Left lung (tissue), 10 donors: ENCODE measurements around the gene MED12L. TPM values are rescaled to one million over a fixed set of nuclear protein-coding genes. Genes with fewer than 3 reads are reported as not detected.

ENCODE experiments used
- ATAC-seq: fragments of 200-7000 bp; cut with Tn5 transposase; one replicate; pipeline ENCODE4 v1.9.1; 2020; ENCODE audit warnings: moderate library complexity
- DNase-seq, 4 donors: peaks; one replicate each; pipeline ENCODE4 v3.0.0-alpha.2; 2013 to 2020
- H3K27ac ChIP-seq, 2 donors: fragments of 200-600 bp; sonication (generic) in 1 of 2; one replicate each; pipeline versions ENCODE4 v1.5.0 to v1.8.0; 2020 to 2021
- H3K27me3 ChIP-seq, 2 donors: fragments of 200-600 bp; sonication (generic) in 1 of 2; one replicate each; pipeline versions ENCODE4 v1.5.0 to v1.8.0; 2020 to 2021
- H3K36me3 ChIP-seq, 2 donors: fragments of 200-600 bp; sonication (generic) in 1 of 2; one replicate each; pipeline versions ENCODE4 v1.5.0 to v1.8.0; 2020 to 2021
- H3K4me1 ChIP-seq, 2 donors: fragments of 200-600 bp; one replicate each; pipeline ENCODE4 v1.8.0; 2021
- H3K4me3 ChIP-seq, 2 donors: fragments of 200-600 bp; sonication (generic) in 1 of 2; one replicate each; pipeline versions ENCODE4 v1.5.0 to v1.8.0; 2020 to 2021; ENCODE audit warnings: mild to moderate bottlenecking in 1 of 2
- H3K9me3 ChIP-seq, 2 donors: fragments of 200-600 bp; sonication (generic) in 1 of 2; one replicate each; pipeline versions ENCODE4 v1.5.0 to v1.8.0; 2020 to 2021
- CTCF ChIP-seq, 2 donors: fragments of 200-600 bp; sonication (generic) in 1 of 2; IDR thresholded peaks; one replicate each; pipeline versions ENCODE4 v1.5.0 to v1.8.0; 2021; ENCODE audit warnings: antibody characterized with exemption in 2 of 2
- intact Hi-C, 2 donors: fragments of 100-400 bp; cut with DNase I; formaldehyde crosslinking; loops; one replicate each; pipeline versions ENCODE4 v1.11.2 to v1.14.2; 2022
- polyA plus RNA-seq, 6 donors: library from polyadenylated mRNA; unstranded; fragments of 120-200 nt; gene quantifications; one replicate each; pipeline ENCODE4 v1.2.1, GENCODE V29; 2013; ENCODE audit not compliant: insufficient read length in 6 of 6
- total RNA-seq, 2 donors: library from RNA; stranded (reverse); fragmentation: NEBNext Ultra II Directional; extraction: Animal tissue kit (Norgen Biotek cat#: 25700); gene quantifications; one replicate each; pipeline ENCODE4 v1.2.1, GENCODE V29; 2021
- donor health status: DM: no; HTN: yes; CAD: no.
- donor health status: DM: no; HTN: no; CAD: no.

MED12L gene
- total and polyA plus RNA-seq, 8 donors, result 0.66 to 1.0 (median 0.77) TPM

DNA sequence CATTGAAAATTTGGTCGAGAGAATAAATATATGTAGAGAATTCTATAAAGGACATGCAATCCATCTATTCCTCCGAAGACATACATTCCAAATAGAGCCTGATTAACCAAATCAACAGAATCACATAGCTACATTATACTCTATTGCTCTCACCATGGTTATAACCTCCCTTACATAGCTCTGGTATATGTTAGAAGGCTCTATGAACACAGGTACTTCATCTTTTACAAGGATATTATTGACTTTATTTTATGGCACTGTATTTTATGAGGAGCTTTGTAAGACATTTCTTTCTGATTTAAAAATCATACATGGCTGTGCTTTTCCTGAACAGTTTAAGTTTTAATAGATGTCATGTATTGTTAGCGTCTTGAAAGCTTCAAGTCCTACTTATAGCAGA is 370.6 kb downstream of the MED12L start:
- no peak for DNase-seq
- H3K9me3 ChIP-seq, result no peaks in the 10 kb centered on the region
- peaks cover 0 to 12% of the 10 kb centered on the region in 2 donors for H3K27me3 ChIP-seq
- H3K27ac ChIP-seq, result no peak overlapping the region
- H3K4me3 ChIP-seq, result no peak overlapping the region
- ATAC-seq, result no peak
- intact Hi-C loops, result no loop called here
- peaks cover 0 to 4% of the 10 kb centered on the region in 2 donors for H3K36me3 ChIP-seq
- TF ChIP-seq CTCF (IDR thresholded peaks at IDR 0.05), result no peak
- H3K4me1 ChIP-seq, result no peaks in the 10 kb centered on the region

DNA sequence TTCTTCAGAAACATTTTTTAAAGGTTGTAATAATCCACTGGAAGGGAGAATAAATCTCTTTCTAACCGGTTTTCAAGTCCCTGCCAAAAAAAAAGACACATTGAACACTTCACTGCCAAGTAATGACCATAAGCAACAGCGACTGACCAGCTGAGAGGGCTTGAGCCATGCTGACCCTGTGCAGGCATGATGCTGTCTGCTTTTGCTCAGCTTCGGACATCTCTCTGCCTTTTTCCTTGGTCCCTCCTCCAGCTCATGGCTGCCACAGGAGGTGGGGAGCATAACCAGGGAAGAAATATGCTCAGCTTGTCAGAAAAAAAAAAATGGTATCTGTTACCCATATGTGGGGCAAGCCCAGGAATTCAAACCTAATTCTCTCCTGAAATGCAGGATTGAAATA is 373.9 kb downstream of the MED12L start:
- DNase-seq (peak in 1 of 4 donors; percentile 41), ATAC-seq (no peak)
- Histone ChIP-seq H3K4me1 (no peaks in the 10 kb centered on the region), H3K27me3 (peaks cover 0 to 29% of the 10 kb centered on the region in 2 donors), H3K4me3 (no peak overlapping the region), H3K9me3 (no peaks in the 10 kb centered on the region), H3K36me3 (peaks cover 0 to 4% of the 10 kb centered on the region in 2 donors), H3K27ac (no peak overlapping the region)
- intact Hi-C loops, result no loop called here
- TF ChIP-seq CTCF (IDR thresholded peaks at IDR 0.05), result no peak

DNA sequence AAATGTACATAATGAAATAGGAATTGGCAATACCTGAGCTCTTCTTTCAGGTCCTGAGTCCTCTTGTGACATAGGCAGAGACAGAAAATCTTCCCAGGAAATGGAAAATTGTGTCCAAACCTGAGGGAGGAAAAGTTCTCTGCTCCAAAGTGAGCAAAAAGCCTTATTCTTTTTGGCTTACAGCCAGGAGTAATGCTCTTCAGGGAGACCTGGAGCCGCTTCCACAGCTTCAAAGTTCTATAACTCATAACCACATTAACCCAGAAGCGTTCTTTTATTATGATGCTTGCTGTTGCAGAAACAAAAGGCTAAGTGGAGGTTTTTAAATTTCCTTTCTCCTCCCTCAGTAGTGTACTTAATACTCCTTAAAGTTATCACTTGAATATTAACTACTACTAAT is 374.8 kb downstream of the MED12L start:
- H3K9me3 ChIP-seq, result no peaks in the 10 kb centered on the region
- peak overlapping the region; percentile 34 to 40 for H3K4me3 ChIP-seq
- H3K36me3 ChIP-seq, result no peaks in the 10 kb centered on the region
- H3K4me1 ChIP-seq, result no peaks in the 10 kb centered on the region
- TF ChIP-seq CTCF (IDR thresholded peaks at IDR 0.05), result no peak
- H3K27me3 ChIP-seq, result peaks cover 0 to 29% of the 10 kb centered on the region in 2 donors
- intact Hi-C loops, result no loop called here
- ATAC-seq, result peak; percentile 32
- no peak overlapping the region for H3K27ac ChIP-seq
- no peak for DNase-seq

- H3K27ac ChIP-seq, result no peak within 1 kb of the TSS
Observed at GRCh38 chr3:151460774-151461450, 375.4 kb downstream of the MED12L start, which contains the start of gene IGSF10. IGSF10 (minus strand) TSS chr3:151461061; CDS start chr3:151458709, 2,352 bp downstream.

More at GRCh38 chr3:151460774-151461450, 375.4 kb downstream of the MED12L start, which contains the start of gene IGSF10:
- peak within 1 kb of the TSS; percentile 34 to 40 for H3K4me3 ChIP-seq
- H3K36me3 ChIP-seq, result no peaks in the 10 kb centered on the region
- no peaks in the 10 kb centered on the region for H3K4me1 ChIP-seq
- ATAC-seq, result peak; percentile 93
- peaks cover 0 to 29% of the 10 kb centered on the region in 2 donors for H3K27me3 ChIP-seq
- intact Hi-C loops, result no loop called here
- TF ChIP-seq CTCF (IDR thresholded peaks at IDR 0.05), result no peak
- no peaks in the 10 kb centered on the region for H3K9me3 ChIP-seq
- DNase-seq, result peak in 3 of 4 donors; percentile 39 to 84 (median 47)
